Activated naive CD8-positive, alpha-beta T cell (primary cell): ENCODE data around the gene TMEM121B.

ENCODE experiments used
- H3K27ac Mint-ChIP-seq: one replicate; pipeline ENCODE4 v1.8.0; 2021; ENCODE audit warnings: mixed read lengths
- H3K27me3 Mint-ChIP-seq: one replicate; pipeline ENCODE4 v1.8.0; 2021; ENCODE audit warnings: mixed read lengths
- H3K36me3 Mint-ChIP-seq: one replicate; pipeline ENCODE4 v1.8.0; 2021; ENCODE audit warnings: mixed read lengths
- H3K4me1 Mint-ChIP-seq: one replicate; pipeline ENCODE4 v1.8.0; 2021; ENCODE audit warnings: low read depth, mixed read lengths
- H3K4me3 Mint-ChIP-seq: one replicate; pipeline ENCODE4 v1.8.0; 2021; ENCODE audit warnings: mild to moderate bottlenecking, mixed read lengths
- H3K9me3 Mint-ChIP-seq: one replicate; pipeline ENCODE4 v1.8.0; 2021; ENCODE audit warnings: low read depth, mixed read lengths

TMEM121B gene

GRCh38 chr22:17109113-17109865 is 11.9 kb downstream of the TMEM121B start:
- peaks cover 6% of the 10 kb centered on the region for H3K36me3 Mint-ChIP-seq
- no peaks in the 10 kb centered on the region for H3K27me3 Mint-ChIP-seq
- H3K9me3 Mint-ChIP-seq, result no peaks in the 10 kb centered on the region
- H3K4me1 Mint-ChIP-seq, result peaks cover 58% of the 10 kb centered on the region
- no peak overlapping the region for H3K4me3 Mint-ChIP-seq
- H3K27ac Mint-ChIP-seq, result no peak overlapping the region

DNA sequence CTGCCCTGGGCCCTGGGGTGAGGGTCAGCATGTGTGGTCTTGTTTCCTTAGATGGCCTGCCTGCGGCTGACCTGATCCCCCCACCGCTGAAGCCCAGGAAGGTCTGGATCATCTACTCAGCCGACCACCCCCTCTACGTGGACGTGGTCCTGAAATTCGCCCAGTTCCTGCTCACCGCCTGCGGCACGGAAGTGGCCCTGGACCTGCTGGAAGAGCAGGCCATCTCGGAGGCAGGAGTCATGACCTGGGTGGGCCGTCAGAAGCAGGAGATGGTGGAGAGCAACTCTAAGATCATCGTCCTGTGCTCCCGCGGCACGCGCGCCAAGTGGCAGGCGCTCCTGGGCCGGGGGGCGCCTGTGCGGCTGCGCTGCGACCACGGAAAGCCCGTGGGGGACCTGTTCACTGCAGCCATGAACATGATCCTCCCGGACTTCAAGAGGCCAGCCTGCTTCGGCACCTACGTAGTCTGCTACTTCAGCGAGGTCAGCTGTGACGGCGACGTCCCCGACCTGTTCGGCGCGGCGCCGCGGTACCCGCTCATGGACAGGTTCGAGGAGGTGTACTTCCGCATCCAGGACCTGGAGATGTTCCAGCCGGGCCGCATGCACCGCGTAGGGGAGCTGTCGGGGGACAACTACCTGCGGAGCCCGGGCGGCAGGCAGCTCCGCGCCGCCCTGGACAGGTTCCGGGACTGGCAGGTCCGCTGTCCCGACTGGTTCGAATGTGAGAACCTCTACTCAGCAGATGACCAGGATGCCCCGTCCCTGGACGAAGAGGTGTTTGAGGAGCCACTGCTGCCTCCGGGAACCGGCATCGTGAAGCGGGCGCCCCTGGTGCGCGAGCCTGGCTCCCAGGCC is 12.7 kb downstream of the TMEM121B start:
- no peak overlapping the region for H3K27ac Mint-ChIP-seq
- no peaks in the 10 kb centered on the region for H3K9me3 Mint-ChIP-seq
- H3K4me1 Mint-ChIP-seq, result peaks cover 54% of the 10 kb centered on the region
- H3K36me3 Mint-ChIP-seq, result peaks cover 6% of the 10 kb centered on the region
- no peak overlapping the region for H3K4me3 Mint-ChIP-seq
- no peaks in the 10 kb centered on the region for H3K27me3 Mint-ChIP-seq

DNA sequence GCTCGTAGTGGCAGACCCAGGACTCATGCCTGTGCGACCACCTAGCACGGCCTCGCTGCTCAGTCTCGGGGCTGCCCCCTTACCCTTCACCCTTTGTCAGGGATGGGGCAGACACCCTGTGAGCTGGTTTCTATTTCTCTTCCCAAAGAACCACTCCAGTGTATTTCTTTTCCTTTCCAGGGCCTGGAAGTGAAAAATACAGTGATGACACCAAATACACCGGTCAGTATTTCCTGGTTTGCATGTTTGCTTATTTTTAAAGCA is 13.7 kb downstream of the TMEM121B start:
- Mint-ChIP-seq H3K36me3 (peaks cover 6% of the 10 kb centered on the region), H3K4me3 (peak overlapping the region; percentile 60), H3K4me1 (peaks cover 53% of the 10 kb centered on the region), H3K9me3 (no peaks in the 10 kb centered on the region), H3K27ac (peak overlapping the region; percentile 69), H3K27me3 (no peaks in the 10 kb centered on the region)

GRCh38 chr22:17106785-17107546 is 14.2 kb downstream of the TMEM121B start:
- peak overlapping the region; percentile 69 for H3K27ac Mint-ChIP-seq
- H3K4me3 Mint-ChIP-seq, result peak overlapping the region; percentile 60
- H3K9me3 Mint-ChIP-seq, result no peaks in the 10 kb centered on the region
- no peaks in the 10 kb centered on the region for H3K27me3 Mint-ChIP-seq
- H3K4me1 Mint-ChIP-seq, result peaks cover 55% of the 10 kb centered on the region
- H3K36me3 Mint-ChIP-seq, result peaks cover 6% of the 10 kb centered on the region

DNA sequence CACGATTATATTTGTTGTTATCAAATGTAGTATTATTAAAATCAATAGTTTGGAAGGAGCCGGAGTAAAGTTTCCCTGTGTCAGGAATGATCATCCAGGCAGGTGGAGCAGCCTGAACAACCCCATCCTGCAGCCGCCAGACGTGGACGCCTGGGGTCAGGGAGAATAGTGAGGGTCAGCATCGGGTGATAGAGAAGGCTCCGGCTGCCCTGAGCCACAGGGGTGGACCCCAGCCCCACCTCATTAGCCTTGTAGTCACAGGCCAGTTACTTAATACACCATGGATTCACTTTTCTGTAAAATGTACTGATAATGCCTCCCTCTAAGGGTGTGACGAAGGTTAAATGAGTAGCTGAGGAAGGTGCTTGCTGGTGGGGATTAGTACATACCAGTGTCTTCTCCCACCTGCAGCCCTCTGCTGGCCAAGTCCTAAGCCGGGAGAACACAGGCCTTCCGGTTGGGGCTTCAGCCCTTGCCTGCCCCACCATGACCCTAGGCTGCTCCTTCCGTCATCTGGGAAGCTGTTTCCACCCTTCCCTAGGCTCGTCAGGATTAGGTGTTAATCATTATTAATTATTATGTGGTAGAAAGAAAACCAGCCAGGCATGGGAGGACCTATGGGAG is 14.9 kb downstream of the TMEM121B start:
- Mint-ChIP-seq H3K36me3 (peaks cover 6% of the 10 kb centered on the region), H3K27me3 (no peaks in the 10 kb centered on the region), H3K4me3 (peak overlapping the region; percentile 60), H3K4me1 (peaks cover 57% of the 10 kb centered on the region), H3K27ac (no peak overlapping the region), H3K9me3 (no peaks in the 10 kb centered on the region)

DNA sequence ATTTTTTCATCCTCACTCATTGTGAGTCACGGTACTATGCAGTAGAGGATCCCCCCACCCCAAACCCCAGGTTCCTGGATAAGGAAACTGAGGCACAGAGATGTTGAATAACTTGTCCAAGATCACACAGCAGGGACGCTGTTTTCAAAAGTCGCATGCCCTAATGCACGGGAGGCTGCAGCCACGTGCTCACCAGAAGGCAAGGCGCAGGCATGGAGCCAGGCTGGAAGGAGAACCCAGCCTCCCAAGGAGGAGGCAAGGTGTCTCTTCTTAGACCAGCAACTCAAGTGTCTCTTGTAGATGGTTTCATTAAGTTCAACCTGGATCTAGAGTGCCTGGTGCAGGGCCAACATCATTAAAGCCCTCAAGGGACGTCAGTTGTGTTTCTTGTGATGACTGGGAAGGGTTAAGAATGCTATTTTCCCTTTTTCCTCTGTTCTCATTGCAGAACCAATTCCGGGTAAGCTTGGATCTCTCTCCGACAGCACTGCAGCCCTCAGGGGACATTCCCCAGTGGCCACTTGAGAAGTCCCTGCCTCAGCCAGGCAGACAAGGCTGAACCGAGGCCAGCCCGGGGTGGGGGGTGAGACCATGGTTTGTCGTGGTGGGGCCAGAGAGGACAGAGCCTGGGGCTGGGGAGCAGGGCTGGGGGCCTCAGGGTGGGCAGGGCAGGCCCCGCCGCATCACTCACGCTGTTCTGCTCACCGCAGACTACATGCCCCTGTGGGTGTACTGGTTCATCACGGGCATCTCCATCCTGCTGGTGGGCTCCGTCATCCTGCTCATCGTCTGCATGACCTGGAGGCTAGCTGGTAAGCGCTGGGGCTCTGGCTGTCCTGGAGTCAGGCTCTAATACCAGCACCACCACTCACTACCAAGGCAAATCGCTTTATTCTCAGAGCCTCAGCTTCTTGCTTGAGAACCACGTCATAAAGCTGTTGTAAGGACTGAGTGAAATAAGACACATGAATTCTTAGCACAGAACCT is 15.7 kb downstream of the TMEM121B start:
- Mint-ChIP-seq H3K27me3 (no peaks in the 10 kb centered on the region), H3K9me3 (no peaks in the 10 kb centered on the region), H3K4me3 (no peak overlapping the region), H3K27ac (peak overlapping the region; percentile 22), H3K4me1 (peaks cover 56% of the 10 kb centered on the region), H3K36me3 (peaks cover 9% of the 10 kb centered on the region)

DNA sequence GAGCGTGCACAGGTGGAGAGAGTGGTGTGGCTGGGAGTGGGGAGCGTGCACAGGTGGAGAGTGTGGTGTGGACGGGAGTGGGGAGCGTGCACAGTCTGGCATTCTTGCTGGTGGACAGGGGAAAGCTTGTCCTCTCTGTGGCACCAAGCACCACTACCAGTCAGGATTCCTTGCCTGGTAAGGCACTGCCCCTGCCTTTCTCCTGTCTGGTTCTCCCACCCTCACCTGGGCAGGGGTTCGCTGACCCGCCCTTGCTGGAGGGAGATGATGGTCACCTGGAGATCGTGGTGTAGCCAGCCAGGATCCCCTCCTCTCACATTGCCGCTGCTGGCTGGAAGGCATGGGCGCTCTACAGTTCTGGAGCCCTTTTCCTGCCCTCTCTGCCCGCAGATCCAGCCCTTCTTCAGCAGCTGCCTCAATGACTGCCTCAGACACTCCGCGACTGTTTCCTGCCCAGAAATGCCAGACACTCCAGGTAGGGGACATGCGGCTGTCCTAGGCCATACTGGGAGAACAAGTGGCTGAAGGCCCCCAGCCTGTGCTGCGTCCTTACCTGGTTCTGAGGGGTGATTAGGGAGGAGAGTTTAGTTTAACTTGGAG is 16.7 kb downstream of the TMEM121B start:
- Mint-ChIP-seq H3K9me3 (no peaks in the 10 kb centered on the region), H3K4me3 (no peak overlapping the region), H3K27me3 (no peaks in the 10 kb centered on the region), H3K36me3 (peaks cover 9% of the 10 kb centered on the region), H3K4me1 (peaks cover 61% of the 10 kb centered on the region), H3K27ac (no peak overlapping the region)

DNA sequence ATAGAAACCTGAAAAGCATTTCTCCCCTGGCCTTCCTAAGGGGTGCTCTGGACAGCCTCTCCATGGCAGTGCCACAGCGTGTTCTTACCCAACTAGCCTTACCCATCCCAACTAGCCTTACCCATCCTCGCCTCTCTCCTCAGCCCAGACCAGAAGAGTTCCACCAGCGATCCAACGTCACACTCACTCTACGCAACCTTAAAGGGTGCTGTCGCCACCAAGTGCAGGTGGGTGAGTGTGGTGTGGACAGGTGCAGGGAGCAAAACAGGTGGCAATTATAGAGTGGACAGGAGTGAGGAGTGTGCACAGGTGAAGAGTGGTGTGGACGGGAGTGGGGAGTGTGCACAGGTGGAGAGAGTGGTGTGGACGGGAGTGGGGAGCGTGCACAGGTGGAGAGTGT is 17.8 kb downstream of the TMEM121B start:
- Mint-ChIP-seq H3K9me3 (no peaks in the 10 kb centered on the region), H3K36me3 (peaks cover 13% of the 10 kb centered on the region), H3K4me3 (no peak overlapping the region), H3K4me1 (peaks cover 72% of the 10 kb centered on the region), H3K27ac (no peak overlapping the region), H3K27me3 (no peaks in the 10 kb centered on the region)

DNA sequence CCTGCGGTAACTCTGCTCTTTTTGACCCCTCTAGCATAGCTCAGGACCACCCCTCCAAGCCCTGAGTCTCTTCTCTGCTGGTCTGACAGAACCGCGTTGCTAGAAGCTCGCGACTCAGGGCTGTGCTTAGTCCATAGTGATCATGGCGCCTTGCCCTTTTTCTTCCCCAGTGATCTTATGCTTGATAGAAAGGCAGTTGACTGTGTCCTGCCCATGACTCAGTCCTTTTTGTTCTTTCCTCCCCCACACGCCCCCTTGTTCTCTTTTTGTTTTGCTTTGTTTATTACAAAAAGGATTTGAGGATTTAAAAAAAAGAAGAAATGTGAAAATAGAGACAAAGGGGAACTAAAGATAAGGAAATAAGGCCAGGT is 18.9 kb downstream of the TMEM121B start:
- Mint-ChIP-seq H3K27ac (peak overlapping the region; percentile 81), H3K9me3 (no peaks in the 10 kb centered on the region), H3K4me3 (no peak overlapping the region), H3K4me1 (peaks cover 76% of the 10 kb centered on the region), H3K36me3 (peaks cover 13% of the 10 kb centered on the region), H3K27me3 (no peaks in the 10 kb centered on the region)

GRCh38 chr22:17101475-17102296 is 19.5 kb downstream of the TMEM121B start:
- H3K36me3 Mint-ChIP-seq, result peaks cover 7% of the 10 kb centered on the region
- no peak overlapping the region for H3K4me3 Mint-ChIP-seq
- peak overlapping the region; percentile 81 for H3K27ac Mint-ChIP-seq
- H3K27me3 Mint-ChIP-seq, result no peaks in the 10 kb centered on the region
- peaks cover 76% of the 10 kb centered on the region for H3K4me1 Mint-ChIP-seq
- H3K9me3 Mint-ChIP-seq, result no peaks in the 10 kb centered on the region

DNA sequence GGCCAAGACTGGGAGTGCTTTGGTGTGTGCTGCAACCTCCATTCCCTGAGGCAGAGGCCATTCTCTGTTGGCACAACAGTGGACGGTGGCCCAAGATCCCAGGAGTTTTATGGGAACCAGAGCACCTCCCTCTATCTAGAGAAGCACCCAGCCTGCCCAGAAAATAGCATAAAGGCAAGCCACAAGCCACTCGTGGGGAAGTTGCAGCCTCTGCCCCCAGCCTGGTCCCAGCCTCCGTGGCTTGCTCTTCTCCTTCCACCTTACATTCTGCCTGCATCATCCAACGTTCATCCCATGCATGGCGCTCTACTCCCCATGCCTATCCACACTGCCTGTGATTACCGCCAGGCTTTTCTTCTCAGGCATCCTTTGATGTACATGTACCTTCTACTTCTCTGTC is 20.5 kb downstream of the TMEM121B start:
- Mint-ChIP-seq H3K27me3 (no peaks in the 10 kb centered on the region), H3K36me3 (peaks cover 7% of the 10 kb centered on the region), H3K9me3 (no peaks in the 10 kb centered on the region), H3K4me3 (peak overlapping the region; percentile 70), H3K27ac (peak overlapping the region; percentile 81), H3K4me1 (peaks cover 75% of the 10 kb centered on the region)

GRCh38 chr22:17098379-17098819 is 22.8 kb downstream of the TMEM121B start:
- Mint-ChIP-seq H3K27me3 (no peaks in the 10 kb centered on the region), H3K4me3 (peak overlapping the region; percentile 35), H3K27ac (peak overlapping the region; percentile 55), H3K9me3 (no peaks in the 10 kb centered on the region), H3K36me3 (peaks cover 11% of the 10 kb centered on the region), H3K4me1 (peaks cover 88% of the 10 kb centered on the region)

- Mint-ChIP-seq H3K36me3 (peaks cover 11% of the 10 kb centered on the region), H3K4me1 (peaks cover 91% of the 10 kb centered on the region), H3K27me3 (no peaks in the 10 kb centered on the region), H3K9me3 (no peaks in the 10 kb centered on the region), H3K27ac (no peak overlapping the region), H3K4me3 (peak overlapping the region; percentile 13)
Measured at GRCh38 chr22:17097701-17098100, 23.5 kb downstream of the TMEM121B start.
